Measurements from ENCODE around the gene DNAJC24. TPM values are rescaled to one million over a fixed set of nuclear protein-coding genes. Genes with fewer than 3 reads are reported as not detected.

The DNAJC24 gene
- total RNA-seq, 1 donor from 2014 or later, result 14.1 TPM

GRCh38 chr11:31355817-31356216 is 13.8 kb upstream of the DNAJC24 start:
- no peak for TF ChIP-seq CTCF (IDR thresholded peaks at IDR 0.05)
- Histone ChIP-seq H3K27ac (no peak overlapping the region), H3K4me3 (no peak overlapping the region), H3K36me3 (no peaks in the 10 kb centered on the region), H3K4me1 (no peaks in the 10 kb centered on the region), H3K27me3 (no peaks in the 10 kb centered on the region), H3K9me3 (no peaks in the 10 kb centered on the region)
- intact Hi-C loops (cut with DNase I), result no loop called here
- no peak for ATAC-seq
- no peak for DNase-seq

GRCh38 chr11:31361743-31362142 is 7.9 kb upstream of the DNAJC24 start:
- intact Hi-C loops (cut with DNase I), result no loop called here
- Histone ChIP-seq H3K27ac (no peak overlapping the region), H3K4me1 (no peaks in the 10 kb centered on the region), H3K27me3 (peaks cover 5% of the 10 kb centered on the region), H3K36me3 (no peaks in the 10 kb centered on the region), H3K9me3 (no peaks in the 10 kb centered on the region), H3K4me3 (no peak overlapping the region)
- ATAC-seq, result no peak
- no peak for TF ChIP-seq CTCF (IDR thresholded peaks at IDR 0.05)
- no peak for DNase-seq

- TF ChIP-seq CTCF (IDR thresholded peaks at IDR 0.05), result no peak
- Histone ChIP-seq H3K36me3 (no peaks in the 10 kb centered on the region), H3K4me1 (peaks cover 14% of the 10 kb centered on the region), H3K27ac (no peak overlapping the region), H3K4me3 (no peak overlapping the region), H3K9me3 (no peaks in the 10 kb centered on the region), H3K27me3 (peaks cover under 1% of the 10 kb centered on the region)
- intact Hi-C loops (cut with DNase I), result no loop called here
- ATAC-seq (no peak), DNase-seq (no peak)
Measured at GRCh38 chr11:31366795-31367194, 2.9 kb upstream of the DNAJC24 start.

GRCh38 chr11:31375879-31376278 is 6.2 kb downstream of the DNAJC24 start:
- no peak for TF ChIP-seq CTCF (IDR thresholded peaks at IDR 0.05)
- intact Hi-C loops (cut with DNase I), result no loop called here

GRCh38 chr11:31383116-31383515 is 13.5 kb downstream of the DNAJC24 start:
- Histone ChIP-seq H3K27me3 (no peaks in the 10 kb centered on the region), H3K9me3 (no peaks in the 10 kb centered on the region), H3K36me3 (no peaks in the 10 kb centered on the region), H3K4me1 (no peaks in the 10 kb centered on the region), H3K27ac (no peak overlapping the region), H3K4me3 (no peak overlapping the region)
- intact Hi-C loops (cut with DNase I), result no loop called here
- DNase-seq (no peak), ATAC-seq (no peak)
- TF ChIP-seq CTCF (IDR thresholded peaks at IDR 0.05), result no peak

More at GRCh38 chr11:31375879-31376278, 6.2 kb downstream of the DNAJC24 start:
- Histone ChIP-seq H3K9me3 (no peaks in the 10 kb centered on the region), H3K4me3 (no peak overlapping the region), H3K4me1 (peaks cover 4% of the 10 kb centered on the region), H3K27ac (no peak overlapping the region), H3K27me3 (no peaks in the 10 kb centered on the region), H3K36me3 (no peaks in the 10 kb centered on the region)
- DNase-seq (no peak), ATAC-seq (no peak)

DNA sequence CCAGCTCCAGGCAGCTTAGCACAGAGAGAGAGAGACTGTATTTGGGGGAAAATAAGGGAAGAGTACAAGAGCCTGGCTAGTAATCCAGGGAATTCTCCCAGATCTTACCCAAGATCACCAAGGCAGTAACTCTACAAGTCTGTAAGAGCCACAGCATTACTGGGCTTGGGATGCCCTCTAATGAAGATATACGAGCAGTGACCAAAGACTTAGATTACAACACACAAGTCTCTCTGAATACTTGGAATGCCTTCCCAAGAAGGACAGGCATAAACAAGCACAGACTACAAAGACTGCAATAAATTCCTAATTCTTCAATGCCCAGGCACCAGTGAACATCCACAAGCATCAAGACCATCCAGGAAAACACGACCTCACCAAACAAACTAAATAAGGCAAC is 17.7 kb downstream of the DNAJC24 start:
- no peak for DNase-seq
- no peak overlapping the region for H3K27ac ChIP-seq
- TF ChIP-seq CTCF (IDR thresholded peaks at IDR 0.05), result no peak
- intact Hi-C loops (cut with DNase I), result loop anchor here (5.0 kb wide), 1 partner anchor 790 kb away; no protein-coding TSS in a partner anchor
- no peaks in the 10 kb centered on the region for H3K9me3 ChIP-seq
- no peak for ATAC-seq
- H3K4me1 ChIP-seq, result no peaks in the 10 kb centered on the region
- no peaks in the 10 kb centered on the region for H3K36me3 ChIP-seq
- H3K4me3 ChIP-seq, result no peak overlapping the region
- H3K27me3 ChIP-seq, result no peaks in the 10 kb centered on the region

Data from upper lobe of right lung (tissue), 1 donor.